ENCODE data around the gene IL15.
A peak's percentile ranks its signal among the peaks of the same experiment; 100 is the strongest.
"Not testable (repeated sequence)": the region's sequence is repeated elsewhere in the genome, so short reads cannot be mapped to it uniquely, and the experiment has no call there.

Gene IL15

GRCh38 chr4:141705747-141706377 lies 69.5 kb downstream of the IL15 start:
- no peak for DNase-seq

- no peak for DNase-seq
Measured at GRCh38 chr4:141706445-141706844, 70.1 kb downstream of the IL15 start.

- DNase-seq = no peak
Measured at GRCh38 chr4:141711211-141711610, 74.8 kb downstream of the IL15 start.

GRCh38 chr4:141713185-141713584 lies 76.8 kb downstream of the IL15 start:
- no peak for DNase-seq

- no peak for DNase-seq
Measured at GRCh38 chr4:141713771-141714445, 77.5 kb downstream of the IL15 start.

- DNase-seq = no peak
Measured at GRCh38 chr4:141719585-141719984, 83.2 kb downstream of the IL15 start.

GRCh38 chr4:141721174-141721573 lies 84.8 kb downstream of the IL15 start:
- DNase-seq = no peak

- DNase-seq = no peak
Measured at GRCh38 chr4:141724646-141725045, 88.3 kb downstream of the IL15 start.

- no peak for DNase-seq
Measured at GRCh38 chr4:141727420-141727819, 91.0 kb downstream of the IL15 start.

- no peak for DNase-seq
Measured at GRCh38 chr4:141730805-141731204, 94.4 kb downstream of the IL15 start.

GRCh38 chr4:141731481-141731880 lies 95.1 kb downstream of the IL15 start:
- DNase-seq = no peak

- no peak for DNase-seq
Measured at GRCh38 chr4:141739636-141740035, 103.3 kb downstream of the IL15 start.

GRCh38 chr4:141746026-141746425 lies 109.6 kb downstream of the IL15 start:
- DNase-seq = no peak

GRCh38 chr4:141751806-141752205 lies 115.4 kb downstream of the IL15 start:
- DNase-seq = not testable (repeated sequence)

GRCh38 chr4:141757287-141757686 lies 120.9 kb downstream of the IL15 start:
- no peak for DNase-seq

GRCh38 chr4:141759796-141760425 lies 123.5 kb downstream of the IL15 start:
- DNase-seq = no peak

GRCh38 chr4:141761926-141762325 lies 125.5 kb downstream of the IL15 start:
- no peak for DNase-seq

GRCh38 chr4:141763374-141763773 lies 127.0 kb downstream of the IL15 start:
- DNase-seq = no peak

GRCh38 chr4:141768954-141769353 lies 132.6 kb downstream of the IL15 start:
- DNase-seq = no peak

- peak in 1 of 2 experiments; percentile 3 for DNase-seq
Measured at GRCh38 chr4:141771889-141772830, 135.8 kb downstream of the IL15 start.

- no peak for DNase-seq
Measured at GRCh38 chr4:141772838-141773237, 136.5 kb downstream of the IL15 start.

GRCh38 chr4:141782205-141782604 lies 145.8 kb downstream of the IL15 start:
- DNase-seq = no peak
